Naive B cell (primary cell): ENCODE results near the gene TAL1. TPM values are rescaled to one million over a fixed set of nuclear protein-coding genes. Genes with fewer than 3 reads are reported as not detected.

Source experiments
- ATAC-seq, 2 donors: fragments of 150-1000 bp; cut with Tn5 transposase; 2 replicates each; pipeline ENCODE4 v1.10.0; 2021; ENCODE audit warnings: low read depth in 2 of 2, mild to moderate bottlenecking in 2 of 2, moderate library complexity in 2 of 2
- DNase-seq: peaks from one replicate; pipeline ENCODE4 v3.0.0; 2022
- H3K27ac Mint-ChIP-seq, 6 donors: one replicate each; pipeline ENCODE4 v1.8.0; 2020 to 2022; ENCODE audit warnings: mild to moderate bottlenecking in 6 of 6, mixed read lengths in 6 of 6, moderate library complexity in 5 of 6, inconsistent platforms in 2 of 6
- H3K27me3 Mint-ChIP-seq, 3 donors: one replicate each; pipeline ENCODE4 v1.8.0; 2021 to 2022; ENCODE audit warnings: mixed read lengths in 3 of 3, mild to moderate bottlenecking in 1 of 3
- H3K36me3 Mint-ChIP-seq, 2 donors: one replicate each; pipeline ENCODE4 v1.8.0; 2020 to 2022; ENCODE audit warnings: mixed read lengths in 2 of 2, inconsistent platforms in 1 of 2, mild to moderate bottlenecking in 1 of 2
- H3K4me1 Mint-ChIP-seq, 3 donors: one replicate each; pipeline ENCODE4 v1.8.0; 2020 to 2022; ENCODE audit warnings: mixed read lengths in 3 of 3, inconsistent platforms in 1 of 3, mild to moderate bottlenecking in 1 of 3, moderate library complexity in 1 of 3
- H3K4me3 Mint-ChIP-seq, 8 donors: one replicate each; pipeline ENCODE4 v1.8.0; 2020 to 2022; ENCODE audit warnings: mild to moderate bottlenecking in 8 of 8, mixed read lengths in 8 of 8, moderate library complexity in 8 of 8, inconsistent platforms in 2 of 8
- H3K9me3 Mint-ChIP-seq, 7 donors: one replicate each; pipeline ENCODE4 v1.8.0; 2020 to 2022; ENCODE audit warnings: mixed read lengths in 7 of 7, mild to moderate bottlenecking in 5 of 7, inconsistent platforms in 2 of 7, moderate library complexity in 1 of 7
- polyA plus RNA-seq, 6 donors: library from polyadenylated mRNA; unstranded; fragments of 300-500 nt; fragmentation: Illumina TruSeq; gene quantifications; one replicate each; pipeline ENCODE4 v1.2.3, GENCODE V29; 2021; ENCODE audit warnings: low read depth in 6 of 6

TAL1 gene
- polyA plus RNA-seq, 6 donors from 2014 or later, result 0.08 to 1.0 (median 0.36) TPM; not detected in 3

DNA sequence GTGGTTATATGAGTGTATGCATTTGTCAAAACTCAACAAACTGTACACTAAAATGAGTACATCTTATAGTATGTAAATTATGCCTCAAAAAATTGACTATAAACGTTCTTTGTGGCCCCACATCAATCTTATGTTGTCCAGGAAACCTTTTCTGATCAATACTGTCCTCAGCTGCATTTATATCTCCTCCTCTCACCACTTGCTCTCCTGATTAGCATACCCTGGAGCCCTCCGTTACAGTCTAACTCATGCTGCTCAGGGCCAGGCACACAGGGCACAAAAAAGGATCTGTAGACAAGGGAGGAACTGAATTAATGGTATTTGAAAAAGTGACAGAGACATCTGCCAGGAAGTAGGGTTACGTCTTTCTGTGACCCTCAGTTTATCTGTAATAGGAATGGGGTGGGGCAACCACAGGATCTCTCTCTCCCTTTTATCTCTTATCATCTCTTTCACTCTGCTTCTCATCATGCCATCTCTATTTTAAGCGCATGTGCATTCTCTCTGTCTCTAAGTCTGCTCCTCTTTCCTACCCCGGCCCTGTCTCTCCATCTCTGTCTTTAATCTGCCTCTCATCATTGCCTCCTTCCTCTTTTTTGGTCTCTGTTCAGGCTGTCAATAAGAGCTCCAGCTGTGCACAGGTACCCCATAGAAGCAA is 7.0 kb upstream of the TAL1 start:
- no peaks in the 10 kb centered on the region for H3K36me3 Mint-ChIP-seq
- H3K4me3 Mint-ChIP-seq, result no peak overlapping the region
- H3K27ac Mint-ChIP-seq, result no peak overlapping the region
- H3K4me1 Mint-ChIP-seq, result no peaks in the 10 kb centered on the region
- peaks cover 0 to 3% (median 0%) of the 10 kb centered on the region in 7 donors for H3K9me3 Mint-ChIP-seq
- DNase-seq (no peak), ATAC-seq (no peak)
- peaks cover 60 to 62% (median 62%) of the 10 kb centered on the region in 3 donors for H3K27me3 Mint-ChIP-seq

DNA sequence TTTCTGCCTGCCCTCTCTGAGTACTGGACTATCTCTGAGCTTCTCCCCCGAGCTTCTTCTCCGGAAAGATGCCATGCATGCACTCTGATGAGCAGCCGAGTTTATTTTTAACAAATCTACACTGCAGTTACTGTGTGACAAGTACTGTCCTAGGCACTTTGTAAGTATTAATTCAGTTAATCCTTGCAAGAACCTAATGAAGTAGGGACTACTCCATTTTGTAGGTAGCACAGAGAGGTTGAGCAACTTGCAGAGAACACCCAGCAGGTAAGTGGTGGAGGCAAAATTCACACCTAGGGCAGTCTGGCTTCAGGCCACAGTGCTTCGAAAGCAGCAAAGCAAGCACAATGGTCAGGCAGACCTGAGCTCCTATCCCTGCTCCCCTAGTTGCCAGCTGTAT is 3.8 kb upstream of the TAL1 start:
- DNase-seq (no peak), ATAC-seq (no peak)
- Mint-ChIP-seq H3K4me3 (no peak overlapping the region), H3K4me1 (peaks cover 13 to 19% (median 16%) of the 10 kb centered on the region in 3 donors), H3K36me3 (peaks cover 3 to 9% of the 10 kb centered on the region in 2 donors), H3K27me3 (peaks cover 60 to 75% (median 63%) of the 10 kb centered on the region in 3 donors), H3K9me3 (peaks cover 0 to 7% (median 0%) of the 10 kb centered on the region in 7 donors), H3K27ac (no peak overlapping the region)

DNA sequence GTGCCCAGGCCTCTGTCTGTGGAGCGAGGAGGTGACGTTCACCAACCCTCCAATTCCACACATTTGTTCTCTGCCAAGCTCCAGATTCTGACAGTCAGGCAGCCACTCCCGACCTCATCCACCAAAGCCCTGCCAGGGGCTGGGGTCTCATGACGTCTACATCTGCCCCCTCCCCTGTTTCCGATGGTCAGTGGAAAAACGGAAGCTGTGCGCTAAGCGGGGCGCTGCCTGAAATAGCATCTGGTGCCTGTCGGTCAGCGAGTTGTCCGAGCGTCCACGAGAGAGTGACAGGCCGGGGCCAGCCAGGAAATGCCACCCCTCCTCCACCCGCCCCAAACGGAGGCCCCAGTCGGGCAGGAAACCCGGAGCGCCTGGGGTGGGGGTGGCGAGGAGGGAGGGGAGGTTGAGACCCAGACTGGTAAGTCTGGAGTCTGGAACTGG is 3.2 kb upstream of the TAL1 start:
- H3K36me3 Mint-ChIP-seq, result peaks cover 3 to 9% of the 10 kb centered on the region in 2 donors
- ATAC-seq (no peak), DNase-seq (no peak)
- H3K27ac Mint-ChIP-seq, result no peak overlapping the region
- H3K4me3 Mint-ChIP-seq, result no peak overlapping the region
- peaks cover 0 to 7% (median 0%) of the 10 kb centered on the region in 7 donors for H3K9me3 Mint-ChIP-seq
- H3K4me1 Mint-ChIP-seq, result peaks cover 15 to 25% (median 21%) of the 10 kb centered on the region in 3 donors
- peaks cover 65 to 80% (median 66%) of the 10 kb centered on the region in 3 donors for H3K27me3 Mint-ChIP-seq

GRCh38 chr1:47233186-47233585 is 1.2 kb upstream of the TAL1 start:
- no peak for DNase-seq

DNA sequence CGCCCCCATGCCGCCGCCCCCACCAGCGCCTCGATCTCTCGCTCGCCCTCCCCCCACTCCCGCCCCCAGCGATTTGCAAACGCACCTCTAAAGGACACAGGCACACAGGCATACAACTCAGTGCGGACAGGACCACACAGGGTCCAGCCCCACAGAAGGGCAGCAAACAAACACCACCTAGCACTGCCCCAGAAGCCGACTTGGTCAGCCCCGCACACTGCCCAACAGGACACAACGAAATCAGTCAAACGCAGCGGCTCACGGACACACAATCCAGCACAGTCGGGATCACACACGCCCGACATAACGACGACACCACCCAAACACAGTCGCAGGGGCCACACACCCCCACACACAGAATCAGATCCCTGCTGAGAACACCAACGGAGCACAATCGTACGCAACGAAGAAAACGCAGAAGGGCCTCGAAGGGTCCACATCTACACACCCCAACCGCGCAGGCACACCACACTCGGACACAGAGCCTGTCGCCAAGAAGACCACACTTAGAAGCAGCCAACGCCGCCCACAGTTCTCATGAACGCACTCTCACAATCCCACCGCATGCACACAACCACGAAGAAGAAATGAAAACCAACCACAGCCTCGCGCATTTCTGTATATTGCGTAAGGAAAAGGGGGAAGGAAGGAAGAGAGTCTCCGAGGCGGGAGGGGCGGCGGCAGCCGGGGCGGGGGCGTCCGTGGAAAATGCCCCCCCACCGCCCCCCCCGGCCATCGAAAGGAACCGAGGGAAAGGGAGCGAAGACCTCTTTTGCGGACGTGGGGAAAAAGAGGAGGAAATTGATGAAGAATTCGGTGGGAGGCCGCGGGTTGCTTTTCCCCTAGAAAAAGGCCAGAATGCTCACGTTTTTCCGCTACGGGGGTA is 481 bp downstream of the TAL1 start:
- peaks cover 70 to 94% (median 86%) of the 10 kb centered on the region in 3 donors for H3K27me3 Mint-ChIP-seq
- H3K4me3 Mint-ChIP-seq, result peak overlapping the region; percentile 71 to 91 (median 88)
- peak in 1 of 2 donors; percentile 44 for ATAC-seq
- DNase-seq, result peak; percentile 23
- H3K9me3 Mint-ChIP-seq, result peaks cover 0 to 7% (median 0%) of the 10 kb centered on the region in 7 donors
- H3K36me3 Mint-ChIP-seq, result peaks cover 3 to 9% of the 10 kb centered on the region in 2 donors
- H3K27ac Mint-ChIP-seq, result peak overlapping the region in 5 of 6 donors; percentile 23 to 90 (median 54)
- H3K4me1 Mint-ChIP-seq, result peaks cover 28 to 38% (median 36%) of the 10 kb centered on the region in 3 donors

More at GRCh38 chr1:47233186-47233585, 1.2 kb upstream of the TAL1 start:
- Mint-ChIP-seq H3K4me3 (peak overlapping the region in 6 of 8 donors; percentile 2 to 88 (median 42)), H3K9me3 (peaks cover 0 to 7% (median 0%) of the 10 kb centered on the region in 7 donors), H3K27me3 (peaks cover 66 to 86% (median 77%) of the 10 kb centered on the region in 3 donors), H3K4me1 (peaks cover 28 to 38% (median 34%) of the 10 kb centered on the region in 3 donors), H3K36me3 (peaks cover 3 to 9% of the 10 kb centered on the region in 2 donors), H3K27ac (no peak overlapping the region)
- no peak for ATAC-seq

- Mint-ChIP-seq H3K9me3 (peaks cover 0 to 7% (median 0%) of the 10 kb centered on the region in 7 donors), H3K27me3 (peaks cover 68 to 94% (median 92%) of the 10 kb centered on the region in 3 donors), H3K27ac (peak overlapping the region in 1 of 6 donors; percentile 64), H3K4me3 (peak overlapping the region in 7 of 8 donors; percentile 30 to 91 (median 82)), H3K36me3 (peaks cover 3 to 9% of the 10 kb centered on the region in 2 donors), H3K4me1 (peaks cover 32 to 43% (median 41%) of the 10 kb centered on the region in 3 donors)
- DNase-seq (peak; percentile 15), ATAC-seq (peak; percentile 35 to 43)
Observed at GRCh38 chr1:47230692-47231300, 1.2 kb downstream of the TAL1 start.

DNA sequence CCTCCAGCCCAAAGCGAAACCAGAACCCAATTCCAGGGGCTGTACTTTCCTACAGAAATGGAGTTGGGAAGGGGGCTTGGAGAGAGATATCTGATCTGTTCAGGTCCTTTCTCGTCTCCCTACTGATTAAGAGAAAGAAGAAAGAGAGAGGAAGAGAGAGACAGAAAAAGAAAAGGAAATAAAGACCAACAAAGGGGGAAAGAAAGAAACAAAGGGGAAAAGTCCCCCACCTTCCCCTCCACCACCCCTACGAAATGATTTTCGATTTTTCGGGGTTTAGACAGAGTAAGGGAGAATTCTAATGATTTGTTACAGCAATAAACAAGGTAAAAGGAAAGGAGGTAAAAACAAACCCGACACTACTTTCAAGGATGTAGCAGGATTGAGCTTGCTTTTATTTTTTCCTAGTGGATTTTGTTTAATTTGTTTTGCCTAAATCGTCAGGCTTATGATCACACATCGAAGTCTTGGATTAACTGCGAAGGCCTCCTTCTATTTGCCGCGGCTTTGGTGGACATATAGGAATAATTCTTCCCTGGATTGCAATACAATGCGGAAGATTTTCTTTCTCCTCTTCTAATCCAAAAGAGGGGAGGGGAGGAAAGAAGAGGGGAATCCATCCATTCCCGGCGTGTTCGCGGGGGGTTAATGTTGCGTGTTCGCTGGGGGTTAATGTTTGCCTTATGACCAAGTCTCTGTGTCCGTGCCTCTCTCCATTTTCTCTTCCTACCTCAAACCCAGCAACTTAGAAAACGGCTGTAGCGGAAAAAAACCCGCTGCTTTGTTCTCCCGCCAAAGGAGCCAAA is 1.9 kb downstream of the TAL1 start:
- no peak for DNase-seq
- H3K4me3 Mint-ChIP-seq, result peak overlapping the region; percentile 39 to 91 (median 79)

DNA sequence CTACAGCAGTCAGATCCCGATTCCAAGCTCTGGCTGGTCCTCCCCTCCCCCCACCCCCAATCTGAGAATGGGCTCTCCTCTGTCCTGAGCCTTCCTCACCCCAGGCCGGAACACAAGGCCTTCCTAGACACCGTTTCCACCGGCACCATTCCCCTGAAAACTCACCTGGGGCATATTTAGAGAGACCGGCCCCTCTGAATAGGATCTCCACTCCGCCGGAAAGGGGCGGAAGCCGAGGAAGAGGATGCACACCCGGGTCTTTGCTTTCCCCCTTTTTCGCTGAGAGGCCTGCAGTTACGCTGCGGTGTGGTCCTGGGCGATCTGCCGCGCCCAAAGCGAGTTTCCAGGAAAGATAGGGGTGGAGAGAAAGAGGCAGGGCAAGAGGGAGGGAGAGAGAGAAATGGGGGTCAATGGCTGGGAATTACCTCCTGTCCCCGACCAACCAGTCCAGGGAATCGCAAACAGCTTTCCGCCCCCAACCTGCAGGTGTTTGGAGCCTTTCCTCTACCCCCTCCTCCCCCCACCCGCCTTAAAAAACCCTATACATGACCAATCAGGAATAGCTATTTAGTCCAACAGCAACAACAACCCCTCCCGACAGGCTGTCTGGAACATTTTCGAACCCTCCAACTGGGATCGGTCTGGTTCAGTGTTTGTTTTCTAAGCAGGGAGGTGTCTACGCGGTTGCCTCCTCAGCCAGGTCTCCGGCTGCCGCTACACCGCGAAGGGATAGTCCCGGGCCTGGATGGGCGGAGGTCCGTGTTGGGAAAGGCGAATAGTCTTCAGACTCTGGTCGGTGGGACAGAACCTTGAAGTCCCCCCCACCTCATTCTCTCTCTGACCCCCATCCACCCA is 2.8 kb downstream of the TAL1 start:
- peaks cover 63 to 84% (median 84%) of the 10 kb centered on the region in 3 donors for H3K27me3 Mint-ChIP-seq
- DNase-seq (no peak), ATAC-seq (no peak)
- peaks cover 0 to 5% (median 0%) of the 10 kb centered on the region in 7 donors for H3K9me3 Mint-ChIP-seq
- H3K4me3 Mint-ChIP-seq, result peak overlapping the region in 7 of 8 donors; percentile 39 to 88 (median 73)
- peaks cover 3 to 9% of the 10 kb centered on the region in 2 donors for H3K36me3 Mint-ChIP-seq
- peak overlapping the region in 3 of 6 donors; percentile 17 to 84 (median 60) for H3K27ac Mint-ChIP-seq
- H3K4me1 Mint-ChIP-seq, result peaks cover 33 to 45% (median 42%) of the 10 kb centered on the region in 3 donors

More for the DNA sequence above, 1.9 kb downstream of the TAL1 start:
- H3K4me1 Mint-ChIP-seq, result peaks cover 33 to 45% (median 42%) of the 10 kb centered on the region in 3 donors
- H3K27ac Mint-ChIP-seq, result peak overlapping the region in 2 of 6 donors; percentile 21 to 64
- peaks cover 65 to 93% (median 92%) of the 10 kb centered on the region in 3 donors for H3K27me3 Mint-ChIP-seq
- peaks cover 0 to 7% (median 0%) of the 10 kb centered on the region in 7 donors for H3K9me3 Mint-ChIP-seq
- peaks cover 3 to 9% of the 10 kb centered on the region in 2 donors for H3K36me3 Mint-ChIP-seq
- ATAC-seq, result no peak

GRCh38 chr1:47228644-47229030 is 3.4 kb downstream of the TAL1 start:
- H3K4me1 Mint-ChIP-seq, result peaks cover 33 to 45% (median 42%) of the 10 kb centered on the region in 3 donors
- no peak for DNase-seq
- peaks cover 3 to 9% of the 10 kb centered on the region in 2 donors for H3K36me3 Mint-ChIP-seq
- no peak overlapping the region for H3K27ac Mint-ChIP-seq
- H3K4me3 Mint-ChIP-seq, result no peak overlapping the region
- H3K9me3 Mint-ChIP-seq, result peaks cover 0 to 4% (median 0%) of the 10 kb centered on the region in 7 donors
- H3K27me3 Mint-ChIP-seq, result peaks cover 56 to 78% (median 78%) of the 10 kb centered on the region in 3 donors
- no peak for ATAC-seq

DNA sequence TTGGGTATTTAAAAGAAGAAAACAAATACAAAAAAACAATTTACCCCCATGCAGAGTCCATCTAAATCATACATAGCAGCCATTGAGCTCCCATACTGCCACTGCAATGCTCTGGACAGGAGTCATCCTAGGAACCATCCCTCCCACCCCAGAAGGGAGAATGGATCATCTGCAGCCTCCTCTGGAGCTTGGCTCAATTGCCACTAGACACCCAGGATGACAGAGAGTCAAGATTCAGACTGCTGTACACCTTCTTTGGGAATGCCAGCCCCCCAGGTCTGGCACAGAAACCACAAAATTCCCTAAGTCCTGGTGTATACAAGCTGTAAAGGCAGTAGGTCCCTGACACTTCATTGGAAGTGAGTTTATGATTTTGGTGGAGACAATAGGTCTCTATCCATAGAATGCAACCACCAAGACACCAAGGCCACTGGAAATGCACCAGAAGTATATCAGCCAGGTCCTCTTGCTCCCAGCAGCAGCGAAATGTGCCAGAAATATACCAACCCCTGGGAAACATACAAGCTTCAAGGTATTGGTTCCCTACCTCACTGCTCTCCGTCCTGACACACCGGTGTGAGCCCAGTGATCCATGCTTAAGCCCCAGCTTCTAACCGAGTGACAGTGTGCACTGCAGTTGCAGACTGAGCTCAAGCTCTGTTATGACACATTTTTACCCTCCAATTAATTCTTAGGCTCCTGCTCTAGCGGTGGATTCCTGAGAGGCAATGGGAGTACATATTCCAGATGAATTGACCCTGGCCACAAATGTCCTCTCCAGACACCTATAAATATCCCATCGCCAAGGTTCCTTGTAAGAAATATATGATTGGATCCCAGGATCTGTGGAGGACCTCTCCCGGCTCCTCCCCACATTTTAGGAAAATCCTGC is 4.4 kb downstream of the TAL1 start:
- DNase-seq (no peak), ATAC-seq (no peak)
- Mint-ChIP-seq H3K36me3 (peaks cover 3 to 9% of the 10 kb centered on the region in 2 donors), H3K9me3 (peaks cover 0 to 4% (median 0%) of the 10 kb centered on the region in 7 donors), H3K4me3 (peak overlapping the region in 2 of 8 donors; percentile 2 to 37), H3K27ac (no peak overlapping the region), H3K4me1 (peaks cover 31 to 41% (median 40%) of the 10 kb centered on the region in 3 donors), H3K27me3 (peaks cover 48 to 68% (median 67%) of the 10 kb centered on the region in 3 donors)
